Breast epithelium (tissue), 3 donors: ENCODE measurements around the gene C6orf89.

Experiments used
- POLR2A ChIP-seq: fragments of 450-650 bp; IDR thresholded peaks from one replicate; pipeline ENCODE4 v1.6.1; 2016; ENCODE audit warnings: antibody characterized with exemption, mild to moderate bottlenecking, moderate library complexity
- POLR2AphosphoS5 ChIP-seq, 3 donors: sonication (generic); formaldehyde crosslinking; IDR thresholded peaks; one replicate each; pipeline ENCODE4 v1.6.1; 2017; ENCODE audit warnings: antibody characterized with exemption in 3 of 3
- TF ChIP-seq, protein P1 (sequence below), 3 donors: fragments of 450-650 bp; IDR thresholded peaks; one replicate each; pipeline ENCODE4 v1.5.1; 2016 to 2017; ENCODE audit warnings: antibody characterized with exemption in 3 of 3, mild to moderate bottlenecking in 3 of 3, moderate library complexity in 3 of 3

- TF ChIP-seq POLR2AphosphoS5 (IDR thresholded peaks at IDR 0.05) = no peak
- TF ChIP-seq, protein P1, sequence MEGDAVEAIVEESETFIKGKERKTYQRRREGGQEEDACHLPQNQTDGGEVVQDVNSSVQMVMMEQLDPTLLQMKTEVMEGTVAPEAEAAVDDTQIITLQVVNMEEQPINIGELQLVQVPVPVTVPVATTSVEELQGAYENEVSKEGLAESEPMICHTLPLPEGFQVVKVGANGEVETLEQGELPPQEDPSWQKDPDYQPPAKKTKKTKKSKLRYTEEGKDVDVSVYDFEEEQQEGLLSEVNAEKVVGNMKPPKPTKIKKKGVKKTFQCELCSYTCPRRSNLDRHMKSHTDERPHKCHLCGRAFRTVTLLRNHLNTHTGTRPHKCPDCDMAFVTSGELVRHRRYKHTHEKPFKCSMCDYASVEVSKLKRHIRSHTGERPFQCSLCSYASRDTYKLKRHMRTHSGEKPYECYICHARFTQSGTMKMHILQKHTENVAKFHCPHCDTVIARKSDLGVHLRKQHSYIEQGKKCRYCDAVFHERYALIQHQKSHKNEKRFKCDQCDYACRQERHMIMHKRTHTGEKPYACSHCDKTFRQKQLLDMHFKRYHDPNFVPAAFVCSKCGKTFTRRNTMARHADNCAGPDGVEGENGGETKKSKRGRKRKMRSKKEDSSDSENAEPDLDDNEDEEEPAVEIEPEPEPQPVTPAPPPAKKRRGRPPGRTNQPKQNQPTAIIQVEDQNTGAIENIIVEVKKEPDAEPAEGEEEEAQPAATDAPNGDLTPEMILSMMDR (IDR thresholded peaks at IDR 0.05) = no peak
- no peak for TF ChIP-seq POLR2A
Observed at GRCh38 chr6:36958775-36959554, 73.2 kb downstream of the C6orf89 start.
